Measurements from ENCODE around the gene DSE. TPM values are rescaled to one million over a fixed set of nuclear protein-coding genes. Genes with fewer than 3 reads are reported as not detected.

Gene DSE
- total RNA-seq, 1 donor from 2014 or later = 82.7 TPM

DNA sequence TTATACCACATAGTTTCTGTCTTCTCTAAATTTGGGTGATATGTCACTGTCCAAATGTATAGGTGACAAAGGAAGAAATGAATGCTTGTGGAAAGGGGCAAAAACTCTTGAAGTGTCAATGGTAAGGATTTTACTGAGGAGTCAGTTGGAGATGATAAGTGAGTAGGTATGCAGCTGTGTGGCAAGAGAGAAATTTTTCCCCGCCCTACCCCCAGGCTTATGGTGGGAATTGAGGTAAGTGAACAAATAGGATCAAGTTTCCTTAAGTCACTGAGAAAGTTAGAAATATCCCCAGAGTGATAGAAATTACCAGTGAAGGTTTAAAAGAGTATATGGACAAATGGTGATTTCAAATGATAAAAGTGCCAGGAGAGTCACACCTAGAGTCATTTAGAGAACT, 11.8 kb downstream of the DSE start:
- DNase-seq (ENCODE audit: low spot score) (no peak), ATAC-seq (no peak)
- intact Hi-C loops (cut with DNase I) = no loop called here

DNA sequence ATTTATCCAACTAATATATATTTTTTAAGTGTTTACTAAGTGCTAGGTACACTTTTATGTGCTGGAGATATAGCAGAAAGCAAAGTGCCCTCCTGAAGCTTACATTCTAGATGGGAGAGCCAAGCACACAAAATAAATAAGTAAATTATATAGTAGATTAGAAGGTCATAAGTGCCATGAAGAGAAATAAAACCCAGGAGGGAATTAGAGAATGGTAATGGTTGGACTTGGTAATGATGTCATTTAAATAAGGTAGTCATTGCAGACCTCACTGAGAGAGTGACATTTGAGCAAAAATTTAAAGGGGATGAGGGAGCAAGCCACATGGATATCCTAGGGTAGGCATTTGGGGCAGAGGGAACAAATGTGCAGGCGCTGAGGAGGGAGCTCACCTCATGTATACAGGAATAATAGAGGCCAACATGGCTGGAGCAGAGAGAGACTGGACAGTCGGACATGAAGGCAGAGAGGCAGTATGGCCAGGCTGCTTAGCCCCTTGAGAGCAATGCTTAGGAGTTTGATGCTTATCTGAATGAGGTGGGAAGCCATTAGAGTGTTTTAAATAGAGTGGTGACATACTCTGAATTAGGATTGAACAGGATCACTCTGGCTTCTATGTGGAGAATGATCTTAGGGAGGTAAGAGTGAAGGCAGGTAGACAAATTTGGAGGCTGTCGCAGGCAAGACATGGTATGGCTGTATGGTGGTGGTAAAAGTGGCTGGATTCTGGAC, 14.1 kb downstream of the DSE start:
- intact Hi-C loops (cut with DNase I) = no loop called here
- no peak for ATAC-seq
- DNase-seq (ENCODE audit: low spot score) = no peak

DNA sequence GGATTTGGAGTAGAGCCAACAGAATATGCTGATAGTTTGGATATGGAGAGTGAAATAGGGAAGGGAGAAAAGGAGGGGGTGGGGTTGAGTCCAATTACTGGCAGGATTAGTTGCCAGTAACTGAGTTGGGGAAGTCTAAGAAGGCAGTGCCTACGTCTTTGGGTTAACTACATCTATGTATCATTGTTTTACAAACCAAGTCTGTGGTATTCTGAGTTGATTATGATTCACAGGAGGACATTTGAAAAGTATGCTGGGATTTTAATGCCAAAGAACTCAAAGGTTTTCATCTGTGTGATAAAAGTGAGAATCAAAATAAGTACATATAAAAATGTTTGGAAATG, 14.7 kb downstream of the DSE start:
- intact Hi-C loops (cut with DNase I) = no loop called here
- DNase-seq (ENCODE audit: low spot score) (no peak), ATAC-seq (peak; percentile 47)

DNA sequence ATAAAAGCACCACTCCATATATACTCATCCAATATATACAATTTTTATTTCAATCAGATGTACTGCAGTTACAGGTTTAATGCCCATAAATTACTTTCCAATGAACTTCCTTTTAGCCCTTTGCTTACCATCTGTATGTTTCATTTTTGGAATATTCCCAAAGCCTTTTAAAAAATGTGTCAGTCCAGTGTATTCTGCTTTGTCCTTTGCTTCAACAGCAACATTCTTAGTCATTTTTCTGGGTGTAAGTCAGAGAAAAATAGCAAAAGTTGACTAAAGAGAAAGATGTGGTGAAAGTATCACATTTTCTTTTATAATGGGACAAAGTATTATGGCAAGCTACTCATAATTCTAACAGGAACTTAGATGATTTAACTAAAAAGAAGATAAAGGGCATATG, 15.2 kb downstream of the DSE start:
- DNase-seq (ENCODE audit: low spot score) = no peak
- intact Hi-C loops (cut with DNase I) = no loop called here
- peak; percentile 3 for ATAC-seq

DNA sequence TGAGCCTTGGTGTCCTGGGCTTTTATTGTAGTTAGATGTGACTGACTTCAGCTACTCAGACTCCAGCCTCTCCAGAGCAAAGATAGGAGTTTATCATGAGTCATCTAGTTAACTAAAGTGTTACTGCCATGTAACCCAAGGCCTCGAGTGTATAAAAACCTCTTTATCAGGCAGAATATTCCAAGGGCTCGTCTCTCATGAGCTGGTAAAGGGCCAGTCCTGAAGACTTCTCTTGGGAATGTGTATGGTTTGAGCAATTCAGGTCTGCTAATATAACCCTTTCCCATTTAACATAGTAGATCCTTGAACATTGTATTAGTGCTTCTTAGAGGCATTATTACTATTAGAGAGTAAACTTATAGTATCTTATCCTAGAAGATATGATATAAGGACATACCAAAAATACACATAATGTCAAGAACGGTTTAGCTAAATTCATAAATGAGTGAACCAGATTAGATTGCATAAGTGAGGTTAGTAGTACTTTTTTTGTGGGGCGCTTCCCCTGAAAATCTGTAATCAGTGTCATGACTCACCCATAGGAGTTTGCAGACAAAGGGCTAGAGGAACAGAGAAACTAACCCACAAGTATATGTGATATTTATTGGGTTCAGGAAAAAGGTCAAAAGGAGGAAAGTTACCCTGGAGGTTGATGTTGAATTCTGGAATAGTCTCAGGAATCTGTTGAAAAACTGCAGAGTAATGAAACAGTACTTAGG, 16.0 kb downstream of the DSE start:
- peak; percentile 64 for ATAC-seq
- DNase-seq (ENCODE audit: low spot score) = no peak
- intact Hi-C loops (cut with DNase I) = no loop called here

DNA sequence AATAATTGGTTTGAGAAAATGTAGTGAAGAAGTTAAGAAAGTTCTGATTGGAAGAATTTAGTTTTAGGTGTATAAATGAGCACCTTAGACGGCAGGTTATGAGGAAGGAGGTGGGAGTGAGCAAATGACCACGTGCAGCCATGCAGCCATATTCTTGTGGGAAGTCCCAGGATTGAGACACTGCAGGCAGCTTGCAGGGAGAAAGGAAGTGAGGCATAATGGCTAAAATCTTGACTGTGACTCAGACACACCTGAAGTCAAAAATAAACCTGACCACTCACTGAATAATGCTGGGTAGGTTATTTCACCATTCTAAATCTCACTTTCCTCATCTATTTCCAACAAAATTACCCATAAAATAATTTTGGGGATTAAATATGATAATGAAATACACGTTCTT, 16.6 kb downstream of the DSE start:
- intact Hi-C loops (cut with DNase I) = no loop called here
- DNase-seq (ENCODE audit: low spot score) = no peak
- no peak for ATAC-seq

DNA sequence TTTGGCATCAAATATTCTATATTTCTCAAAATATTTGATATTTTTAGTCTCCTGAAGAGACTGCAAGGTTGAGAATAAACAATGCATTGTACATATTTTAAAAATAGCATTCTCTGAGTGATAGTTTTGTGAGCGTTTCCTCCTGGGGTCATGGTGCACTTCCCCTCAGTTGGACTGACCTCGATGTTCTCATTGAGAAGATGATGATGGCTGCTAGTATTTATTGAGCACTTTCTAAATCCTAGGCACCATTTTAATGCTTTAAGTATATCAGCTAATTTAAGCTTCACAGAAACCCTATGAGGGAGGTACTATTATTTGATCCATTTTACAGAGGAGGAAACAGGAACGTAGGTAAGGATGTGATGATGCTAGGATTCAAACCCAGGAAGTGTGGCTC, 18.2 kb downstream of the DSE start:
- ATAC-seq (no peak), DNase-seq (ENCODE audit: low spot score) (no peak)
- intact Hi-C loops (cut with DNase I) = no loop called here

DNA sequence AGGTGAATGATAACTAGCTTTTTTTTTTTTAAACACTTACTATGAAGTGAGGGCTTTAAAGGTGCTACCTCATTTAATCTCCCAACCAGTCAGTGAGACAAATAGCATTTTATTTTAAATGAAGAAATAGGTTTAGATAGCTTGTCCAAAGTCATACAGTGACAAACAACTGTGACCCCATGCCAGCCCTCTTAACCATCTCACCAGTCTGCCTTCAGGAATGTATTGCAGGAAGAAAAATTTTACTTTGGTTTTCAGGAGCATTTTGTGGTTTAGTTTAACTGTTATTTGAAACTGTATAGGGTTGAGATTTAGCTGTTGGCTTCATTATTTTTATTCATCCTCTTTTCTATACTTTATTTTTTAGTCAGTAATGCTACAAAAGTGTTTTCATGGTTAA, 18.6 kb downstream of the DSE start:
- intact Hi-C loops (cut with DNase I) = no loop called here
- DNase-seq (ENCODE audit: low spot score) (no peak), ATAC-seq (no peak)

GRCh38 chr6:116390581-116390980, 19.8 kb downstream of the DSE start:
- ATAC-seq (no peak), DNase-seq (ENCODE audit: low spot score) (no peak)
- intact Hi-C loops (cut with DNase I) = no loop called here

DNA sequence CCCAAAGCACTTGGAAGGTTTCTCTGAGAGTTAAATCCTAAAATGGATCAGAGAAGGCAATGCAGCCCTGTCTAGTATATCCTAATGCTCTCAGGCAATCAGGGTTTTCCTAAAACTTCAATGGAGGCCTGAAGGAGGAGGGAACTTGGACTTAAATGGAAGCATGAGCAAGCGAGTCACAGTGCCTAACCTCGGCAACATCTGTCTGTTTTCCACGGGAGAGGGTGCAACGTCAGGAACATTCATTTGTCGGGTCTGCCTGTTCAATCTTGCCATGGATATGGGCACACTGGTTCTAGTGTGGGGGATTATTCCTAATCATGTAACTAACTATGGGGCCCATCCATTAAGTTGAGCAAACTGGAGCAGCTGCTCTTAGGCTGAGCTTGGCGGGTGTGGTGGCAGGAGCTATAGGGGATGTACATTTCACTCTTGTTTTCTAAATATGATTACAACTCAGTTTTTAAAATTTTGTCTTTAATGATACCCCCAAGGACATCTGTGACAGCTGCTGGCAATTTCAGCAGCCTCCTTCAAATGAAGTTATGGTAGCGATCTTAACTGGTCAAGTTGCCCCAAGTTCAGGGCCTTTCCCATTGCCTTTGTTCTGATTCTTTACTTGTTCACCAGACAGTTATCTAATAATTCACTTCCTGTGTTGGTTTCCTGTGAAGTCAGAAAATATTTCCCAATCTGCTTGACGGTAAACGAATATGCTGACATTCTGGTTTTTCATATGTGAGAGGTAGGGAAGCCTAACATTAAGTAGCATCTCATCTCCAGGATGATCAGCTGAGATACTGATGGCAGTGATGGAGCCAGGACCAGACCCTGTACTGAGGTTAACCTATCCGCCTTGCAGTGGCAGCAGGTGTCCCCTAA, 21.6 kb downstream of the DSE start:
- ATAC-seq (no peak), DNase-seq (ENCODE audit: low spot score) (no peak)
- intact Hi-C loops (cut with DNase I) = no loop called here

DNA sequence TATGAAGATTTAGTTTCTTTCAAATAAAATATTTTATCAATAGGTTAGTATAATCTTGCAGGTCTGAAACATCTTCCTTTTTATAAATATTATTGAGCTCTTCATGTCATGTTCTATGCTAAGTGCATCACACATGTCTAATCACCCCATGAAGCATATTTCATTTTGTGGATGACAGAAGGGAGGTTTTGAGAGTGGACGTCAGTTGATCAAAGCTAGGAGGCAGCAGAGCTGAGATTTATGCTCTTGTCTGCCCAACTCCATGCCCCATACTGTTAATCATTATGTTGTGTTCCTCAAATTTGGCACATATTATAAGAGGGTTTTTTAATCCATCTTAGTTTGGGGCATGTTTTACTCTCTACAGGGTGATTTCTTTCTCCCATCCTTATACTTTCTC, 22.7 kb downstream of the DSE start:
- ATAC-seq = no peak
- intact Hi-C loops (cut with DNase I) = no loop called here
- DNase-seq (ENCODE audit: low spot score) = no peak

- ATAC-seq = no peak
- intact Hi-C loops (cut with DNase I) = no loop called here
- no peak for DNase-seq (ENCODE audit: low spot score)
Observed at GRCh38 chr6:116395647-116396046, 24.9 kb downstream of the DSE start.

- DNase-seq (ENCODE audit: low spot score) (no peak), ATAC-seq (peak; percentile 3)
- intact Hi-C loops (cut with DNase I) = no loop called here
Observed at GRCh38 chr6:116396441-116396840, 25.7 kb downstream of the DSE start.

DNA sequence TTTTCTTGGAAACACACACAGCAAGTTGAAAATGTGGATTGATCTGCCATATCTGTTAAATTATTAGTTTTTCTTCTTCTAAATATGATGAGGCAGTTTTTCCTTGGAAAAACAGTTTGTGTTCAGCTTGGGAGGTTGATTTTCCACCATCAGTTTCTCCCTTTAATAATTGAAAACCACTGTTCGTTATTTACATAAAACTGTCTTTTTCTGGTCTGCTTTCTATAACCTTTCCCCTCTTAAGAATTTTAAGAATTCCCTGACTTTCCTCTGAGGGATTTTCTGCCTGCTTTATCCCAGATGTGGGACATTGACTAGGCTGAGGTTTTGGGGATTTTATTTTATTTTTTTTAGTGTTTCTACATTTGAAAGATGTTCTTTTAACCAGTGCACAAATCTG, 27.2 kb downstream of the DSE start:
- intact Hi-C loops (cut with DNase I) = no loop called here
- ATAC-seq (peak; percentile 75), DNase-seq (ENCODE audit: low spot score) (no peak)

GRCh38 chr6:116398316-116399010, 27.7 kb downstream of the DSE start:
- no peak for ATAC-seq
- no peak for DNase-seq (ENCODE audit: low spot score)
- intact Hi-C loops (cut with DNase I) = no loop called here

DNA sequence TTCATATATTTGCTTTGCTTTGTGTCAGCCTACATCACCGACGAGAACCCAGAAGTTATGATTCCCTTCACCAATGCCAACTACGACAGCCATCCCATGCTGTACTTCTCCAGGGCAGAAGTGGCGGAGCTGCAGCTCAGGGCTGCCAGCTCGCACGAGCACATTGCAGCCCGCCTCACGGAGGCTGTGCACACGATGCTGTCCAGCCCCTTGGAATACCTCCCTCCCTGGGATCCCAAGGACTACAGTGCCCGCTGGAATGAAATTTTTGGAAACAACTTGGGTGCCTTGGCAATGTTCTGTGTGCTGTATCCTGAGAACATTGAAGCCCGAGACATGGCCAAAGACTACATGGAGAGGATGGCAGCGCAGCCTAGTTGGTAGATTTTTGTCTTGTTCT, 28.5 kb downstream of the DSE start:
- DNase-seq (ENCODE audit: low spot score) = no peak
- intact Hi-C loops (cut with DNase I) = no loop called here
- no peak for ATAC-seq

DNA sequence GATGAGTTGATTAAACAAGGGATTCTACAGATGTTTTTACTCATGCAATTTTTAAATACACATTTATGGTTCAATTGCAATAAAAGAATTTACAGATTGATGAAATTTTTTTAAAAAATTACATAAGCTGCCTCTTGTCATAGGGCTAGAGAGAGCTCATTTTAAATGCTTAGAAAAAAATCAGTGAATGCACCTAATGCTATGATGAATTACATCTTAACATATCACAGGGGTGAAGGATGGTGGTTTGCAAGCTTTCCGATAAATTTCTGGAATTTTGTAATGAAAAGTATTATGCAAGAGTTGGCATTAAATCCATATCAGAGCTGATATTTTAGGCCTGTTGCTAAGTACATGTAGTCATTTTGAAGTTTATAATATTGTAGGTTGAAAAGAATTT, 29.6 kb downstream of the DSE start:
- no peak for ATAC-seq
- intact Hi-C loops (cut with DNase I) = no loop called here

DNA sequence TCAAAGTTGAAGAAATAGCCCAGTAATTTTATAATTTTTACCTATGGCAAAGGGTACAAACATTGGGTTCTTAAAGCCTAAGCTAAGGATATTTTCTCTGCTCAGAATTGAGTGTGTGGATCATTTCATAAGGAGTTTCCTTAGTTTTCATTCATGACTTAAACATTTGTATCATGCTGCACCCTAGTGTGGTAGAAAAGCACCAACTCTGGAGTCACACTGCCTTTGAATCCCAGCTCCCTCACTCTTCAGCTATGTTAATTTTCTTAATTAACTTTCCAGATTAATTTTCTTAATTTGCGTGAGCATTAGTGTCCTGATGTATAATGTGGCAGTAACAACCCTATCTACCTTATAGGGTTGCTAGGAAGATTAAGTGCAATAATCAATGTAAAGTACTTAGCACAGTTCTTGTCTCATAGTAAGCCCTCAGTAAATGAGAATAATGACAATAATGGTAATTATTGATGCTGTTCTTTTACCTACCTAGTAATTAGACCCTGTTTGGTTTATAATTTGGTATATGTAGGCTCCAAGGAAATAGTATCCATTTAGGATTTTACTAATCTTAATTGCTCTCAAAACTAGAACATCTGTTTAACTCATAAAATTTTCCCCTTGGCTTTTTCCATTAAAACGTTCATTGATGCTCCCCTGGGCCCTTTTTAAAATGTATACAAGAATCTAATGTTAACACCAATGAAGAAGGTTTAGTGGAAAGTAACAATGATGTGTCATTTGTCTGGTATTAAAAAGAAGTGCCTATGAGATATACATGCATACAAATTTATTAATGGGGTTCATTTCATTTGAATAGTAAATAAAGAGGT, 31.6 kb downstream of the DSE start:
- intact Hi-C loops (cut with DNase I) = no loop called here
- DNase-seq (ENCODE audit: low spot score) (no peak), ATAC-seq (no peak)

More for the DNA sequence above, 29.6 kb downstream of the DSE start:
- DNase-seq (ENCODE audit: low spot score) = no peak

DNA sequence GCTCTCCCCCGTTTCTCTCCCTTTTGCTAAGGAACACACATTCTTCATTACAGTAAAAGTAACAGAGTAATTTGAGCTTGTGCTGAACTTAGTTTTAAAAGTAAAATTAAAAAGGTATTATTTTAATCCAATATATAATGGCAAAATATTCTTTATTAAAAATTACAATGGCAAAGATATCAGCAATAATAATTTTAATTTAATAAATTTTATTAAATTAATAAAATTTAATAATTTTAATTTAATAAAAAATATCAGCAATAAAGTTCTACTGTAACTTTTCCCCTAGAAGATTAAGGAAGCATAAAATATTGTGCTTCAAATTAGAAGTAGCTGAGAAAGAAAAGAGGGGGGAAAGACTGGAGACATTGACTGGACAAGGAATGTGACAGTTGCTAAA, 32.5 kb downstream of the DSE start:
- intact Hi-C loops (cut with DNase I) = no loop called here
- ATAC-seq = no peak
- DNase-seq (ENCODE audit: low spot score) = no peak

All from sciatic nerve (tissue), 2 donors.